A549 (cell line): ENCODE results near the gene PDE4D. TPM values are rescaled to one million over a fixed set of nuclear protein-coding genes. Genes with fewer than 3 reads are reported as not detected.

Experiments used
- ATAC-seq, 2 experiments: fragments of 200-7000 bp in 1 of 2; fragments of >200 bp in 1 of 2; cut with Nextera tagmentation in 1 of 2; cut with Tn5 transposase in 1 of 2; 3 replicates each; pipeline versions ENCODE4 v1.8.0 to v1.9.1; 2018 to 2020; ENCODE audit warnings: mild to moderate bottlenecking in 1 of 2, moderate library complexity in 1 of 2
- CTCF ChIA-PET: fragments of 300-600 bp; sonication (Branson Sonifier 250); formaldehyde crosslinking; extraction: SDS; loops from one replicate; lab custom pipeline; 2021; ENCODE audit warnings: antibody characterized with exemption, inconsistent platforms; lab: Yijun Ruan, JAX
- POLR2A ChIA-PET: fragments of 350-600 bp; formaldehyde crosslinking; extraction: SDS; loops from one replicate; lab custom pipeline; 2021; ENCODE audit warnings: antibody characterized with exemption, inconsistent platforms; lab: Yijun Ruan, JAX
- DNase-seq, 2 experiments: peaks; one replicate each; pipeline versions ENCODE4 v3.0.0 to v3.0.0-alpha.2; 2011 to 2016; ENCODE audit warnings: low read depth in 1 of 2, low spot score in 1 of 2
- FAIRE-seq: peaks from 2 replicates; lab custom pipeline; 2011; peaks lifted over from hg19 to GRCh38; lab: Jason Lieb, UNC
- H3K27ac ChIP-seq, 2 experiments: fragments of >200 bp; sonication (Bioruptor Twin); formaldehyde crosslinking; 3 replicates each; pipeline ENCODE4 v1.5.1; 2016 to 2017
- H3K4me1 ChIP-seq: fragments of >200 bp; sonication (Bioruptor Twin); formaldehyde crosslinking; 3 replicates; pipeline ENCODE4 v1.6.1; 2016
- H3K4me2 ChIP-seq: fragments of >200 bp; sonication (Bioruptor Twin); formaldehyde crosslinking; 3 replicates; pipeline ENCODE4 v1.6.1; 2016
- H3K4me3 ChIP-seq: fragments of >200 bp; sonication (Bioruptor Twin); formaldehyde crosslinking; 3 replicates; pipeline ENCODE4 v1.5.1; 2016
- H3K9me3 ChIP-seq: fragments of >200 bp; sonication (Bioruptor Twin); formaldehyde crosslinking; 3 replicates; pipeline ENCODE4 v1.6.1; 2016
- CBX8 ChIP-seq: fragments of 200-600 bp; sonication (generic); IDR thresholded peaks from 2 replicates; pipeline ENCODE4 v1.6.1; 2016
- CEBPB ChIP-seq, 2 experiments: fragments of >200 bp in 1 of 2; sonication (Bioruptor Twin) in 1 of 2; formaldehyde crosslinking in 1 of 2; IDR thresholded peaks; 2 replicates each; pipeline ENCODE4 v1.6.1; 2012 to 2016
- EHF ChIP-seq: fragments of 250-450 bp; sonication (Bioruptor Pico); IDR thresholded peaks from 2 replicates; pipeline ENCODE4 v1.5.0; 2020; ENCODE audit warnings: mild to moderate bottlenecking
- EHMT2 ChIP-seq: fragments of 200-600 bp; sonication (generic); IDR thresholded peaks from 2 replicates; pipeline ENCODE4 v1.6.1; 2016; ENCODE audit warnings: antibody characterized with exemption, low read depth, mild to moderate bottlenecking, moderate library complexity
- EP300 ChIP-seq, 2 experiments: fragments of >200 bp; sonication (Bioruptor Twin); formaldehyde crosslinking; IDR thresholded peaks; 2 replicates in 1 of 2; 3 replicates in 1 of 2; pipeline ENCODE4 v1.6.1; 2016 to 2017
- GATA3 ChIP-seq: IDR thresholded peaks from 2 replicates; pipeline ENCODE4 v1.6.1; 2012; ENCODE audit warnings: borderline replicate concordance
- HEYL ChIP-seq: fragments of 250-450 bp; sonication (Bioruptor Pico); IDR thresholded peaks from 2 replicates; pipeline ENCODE4 v1.8.0; 2021; ENCODE audit warnings: mild to moderate bottlenecking, moderate library complexity
- HMGXB4 ChIP-seq: fragments of 250-450 bp; sonication (Bioruptor Pico); IDR thresholded peaks from 2 replicates; pipeline ENCODE4 v1.5.0; 2021; ENCODE audit warnings: mild to moderate bottlenecking, moderate library complexity, borderline replicate concordance
- HOXB5 ChIP-seq: fragments of 250-450 bp; sonication (Bioruptor Pico); IDR thresholded peaks from 2 replicates; pipeline ENCODE4 v1.5.0; 2020; ENCODE audit warnings: mild to moderate bottlenecking, moderate library complexity
- JUN ChIP-seq, 2 experiments: fragments of >200 bp; sonication (Bioruptor Twin); formaldehyde crosslinking; IDR thresholded peaks; 2 replicates in 1 of 2; 3 replicates in 1 of 2; pipeline ENCODE4 v1.6.1; 2016 to 2017
- MYC ChIP-seq: IDR thresholded peaks from 2 replicates; pipeline ENCODE4 v1.6.1; 2012; ENCODE audit warnings: mild to moderate bottlenecking, inconsistent platforms, low read length, improper control_type of control experiment, borderline replicate concordance
- POLR2AphosphoS2 ChIP-seq: conservative IDR thresholded peaks from 2 replicates; pipeline ENCODE4 v1.6.1; 2012; ENCODE audit warnings: low read length, improper control_type of control experiment, inconsistent platforms
- TP53 ChIP-seq: fragments of 250-450 bp; sonication (Bioruptor Pico); IDR thresholded peaks from 2 replicates; pipeline ENCODE4 v1.5.0; 2021; ENCODE audit warnings: mild to moderate bottlenecking, moderate library complexity
- USF2 ChIP-seq: fragments of 450-650 bp; IDR thresholded peaks from 2 replicates; pipeline ENCODE4 v1.6.1; 2014; ENCODE audit warnings: antibody characterized with exemption
- ZC3H11A ChIP-seq: fragments of 450-650 bp; IDR thresholded peaks from 2 replicates; pipeline ENCODE4 v1.6.1; 2014; ENCODE audit warnings: antibody characterized with exemption, mild to moderate bottlenecking
- ZFP36 ChIP-seq: fragments of 450-650 bp; IDR thresholded peaks from 2 replicates; pipeline ENCODE4 v1.6.1; 2014; ENCODE audit warnings: borderline replicate concordance; ENCODE audit not compliant: partially characterized antibody
- ZNF302 ChIP-seq: fragments of 250-450 bp; sonication (Bioruptor Pico); IDR thresholded peaks from 2 replicates; pipeline ENCODE4 v1.9.0; 2021; ENCODE audit warnings: inconsistent platforms, mild to moderate bottlenecking, moderate library complexity
- WGBS: methylation state at CpG from one replicate; pipeline ENCODE4 v1.1.6; 2017; ENCODE audit errors: missing lambda C conversion rate; 5-methylcytosine and 5-hydroxymethylcytosine counted together
- polyA plus RNA-seq, 4 experiments: library from polyadenylated mRNA; depleted of rRNA in 3 of 4; stranded (reverse); fragments of >200 nt; fragmentation: RNase III in 1 of 4; extraction: RNeasy Plus Mini Kit Qiagen cat#74134 plus additional on column Dnase treatment in 1 of 4; gene quantifications; 2 replicates in 3 of 4; 3 replicates in 1 of 4; pipeline ENCODE4 v1.2.3, GENCODE V29; 2011 to 2017
- TF ChIP-seq, protein P1 (sequence below): IDR thresholded peaks from 2 replicates; pipeline ENCODE4 v1.6.1; 2012; ENCODE audit warnings: low read depth, borderline replicate concordance
- TF ChIP-seq, protein P2 (sequence below): fragments of 200-600 bp; sonication (generic); IDR thresholded peaks from 2 replicates; pipeline ENCODE4 v1.6.1; 2016; ENCODE audit warnings: antibody characterized with exemption, mild to moderate bottlenecking, moderate library complexity

PDE4D gene
- polyA plus RNA-seq, 2 of the 4 experiments (the other 2 are of a cell fraction), result 74.0 to 213 TPM

GRCh38 chr5:59007460-59008063, 886.0 kb downstream of the PDE4D start (continued):
- TF ChIP-seq HMGXB4 (no peak), ZFP36 (no peak), HEYL (CRISPR knock-in tag) (no peak)

- POLR2A ChIA-PET, result no interaction called here
- 77% methylated on average over 7 of the region's 7 CpGs for WGBS
- FAIRE-seq, result no peak
Measured at GRCh38 chr5:59005934-59006701, 887.4 kb downstream of the PDE4D start.

DNA sequence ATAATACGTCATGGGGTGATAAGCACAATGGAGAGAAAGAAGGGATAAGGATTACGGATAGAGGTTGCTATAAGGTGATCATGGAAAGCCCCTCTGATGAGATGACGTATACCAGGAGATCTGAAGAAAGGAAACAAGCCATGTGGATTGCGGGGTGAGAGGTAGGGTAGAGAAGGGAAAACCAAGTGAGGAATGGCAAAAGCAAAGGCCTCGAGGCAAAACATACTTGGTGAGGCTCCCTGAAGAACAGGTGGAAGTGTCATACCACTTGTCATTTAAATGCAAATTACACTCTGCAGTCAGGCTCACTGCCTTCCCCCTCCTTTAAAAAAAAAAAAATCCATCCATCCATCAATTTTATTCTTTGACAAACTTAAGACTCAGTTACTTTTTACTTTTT, 889.9 kb downstream of the PDE4D start:
- CTCF ChIA-PET, result interaction anchor here (1.0 to 2.1 kb wide), 4 partner anchors 101 to 171 kb away, joined by 3 to 8 read pairs (median 4); no protein-coding TSS in a partner anchor
- DNase-seq (no peak), FAIRE-seq (no peak), ATAC-seq (no peak)
- 64% methylated on average over 5 of the region's 5 CpGs for WGBS
- Histone ChIP-seq H3K9me3 (no peaks in the 10 kb centered on the region), H3K4me2 (peak overlapping the region; percentile 58), H3K4me1 (peaks cover 100% of the 10 kb centered on the region), H3K4me3 (peak overlapping the region; percentile 4; the same call in 1 of the 3 replicates), H3K27ac (peak overlapping the region; percentile 50 to 77)
- POLR2A ChIA-PET, result interaction anchor here (1.7 kb wide), 1 partner anchor 31 kb away, joined by 4 read pairs; no protein-coding TSS in a partner anchor
- TF ChIP-seq CBX8 (no peak), ZNF302 (no peak), ZC3H11A (no peak), EHMT2 (no peak), GATA3 (no peak), HMGXB4 (no peak), MYC (no peak), USF2 (no peak), EHF (CRISPR knock-in tag) (no peak), EP300 (IDR thresholded peaks at IDR 0.05) (no peak)
- TF ChIP-seq, protein P1, sequence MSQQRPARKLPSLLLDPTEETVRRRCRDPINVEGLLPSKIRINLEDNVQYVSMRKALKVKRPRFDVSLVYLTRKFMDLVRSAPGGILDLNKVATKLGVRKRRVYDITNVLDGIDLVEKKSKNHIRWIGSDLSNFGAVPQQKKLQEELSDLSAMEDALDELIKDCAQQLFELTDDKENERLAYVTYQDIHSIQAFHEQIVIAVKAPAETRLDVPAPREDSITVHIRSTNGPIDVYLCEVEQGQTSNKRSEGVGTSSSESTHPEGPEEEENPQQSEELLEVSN, result no peak

More at GRCh38 chr5:59005934-59006701, 887.4 kb downstream of the PDE4D start:
- DNase-seq, result no peak
- peak overlapping the region; percentile 50 to 77 for H3K27ac ChIP-seq
- no peaks in the 10 kb centered on the region for H3K9me3 ChIP-seq
- H3K4me1 ChIP-seq, result peaks cover 85% of the 10 kb centered on the region
- H3K4me2 ChIP-seq, result peak overlapping the region; percentile 58
- H3K4me3 ChIP-seq, result no peak overlapping the region
- ATAC-seq, result peak in 1 of 2 experiments; percentile 34; a peak in 3 of 6 replicates
- CTCF ChIA-PET, result interaction anchor here (0.8 to 1.9 kb wide), 5 partner anchors 22 to 169 kb away, joined by 3 to 7 read pairs (median 3); no protein-coding TSS in a partner anchor
- TF ChIP-seq EP300 (IDR thresholded peaks at IDR 0.05), result no peak
- TF ChIP-seq ZFP36, result no peak
- no peak for TF ChIP-seq EHMT2
- TF ChIP-seq ZC3H11A, result no peak
- TF ChIP-seq, protein P2, sequence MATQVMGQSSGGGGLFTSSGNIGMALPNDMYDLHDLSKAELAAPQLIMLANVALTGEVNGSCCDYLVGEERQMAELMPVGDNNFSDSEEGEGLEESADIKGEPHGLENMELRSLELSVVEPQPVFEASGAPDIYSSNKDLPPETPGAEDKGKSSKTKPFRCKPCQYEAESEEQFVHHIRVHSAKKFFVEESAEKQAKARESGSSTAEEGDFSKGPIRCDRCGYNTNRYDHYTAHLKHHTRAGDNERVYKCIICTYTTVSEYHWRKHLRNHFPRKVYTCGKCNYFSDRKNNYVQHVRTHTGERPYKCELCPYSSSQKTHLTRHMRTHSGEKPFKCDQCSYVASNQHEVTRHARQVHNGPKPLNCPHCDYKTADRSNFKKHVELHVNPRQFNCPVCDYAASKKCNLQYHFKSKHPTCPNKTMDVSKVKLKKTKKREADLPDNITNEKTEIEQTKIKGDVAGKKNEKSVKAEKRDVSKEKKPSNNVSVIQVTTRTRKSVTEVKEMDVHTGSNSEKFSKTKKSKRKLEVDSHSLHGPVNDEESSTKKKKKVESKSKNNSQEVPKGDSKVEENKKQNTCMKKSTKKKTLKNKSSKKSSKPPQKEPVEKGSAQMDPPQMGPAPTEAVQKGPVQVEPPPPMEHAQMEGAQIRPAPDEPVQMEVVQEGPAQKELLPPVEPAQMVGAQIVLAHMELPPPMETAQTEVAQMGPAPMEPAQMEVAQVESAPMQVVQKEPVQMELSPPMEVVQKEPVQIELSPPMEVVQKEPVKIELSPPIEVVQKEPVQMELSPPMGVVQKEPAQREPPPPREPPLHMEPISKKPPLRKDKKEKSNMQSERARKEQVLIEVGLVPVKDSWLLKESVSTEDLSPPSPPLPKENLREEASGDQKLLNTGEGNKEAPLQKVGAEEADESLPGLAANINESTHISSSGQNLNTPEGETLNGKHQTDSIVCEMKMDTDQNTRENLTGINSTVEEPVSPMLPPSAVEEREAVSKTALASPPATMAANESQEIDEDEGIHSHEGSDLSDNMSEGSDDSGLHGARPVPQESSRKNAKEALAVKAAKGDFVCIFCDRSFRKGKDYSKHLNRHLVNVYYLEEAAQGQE, result no peak
- no peak for TF ChIP-seq HOXB5 (CRISPR knock-in tag)
- TF ChIP-seq CEBPB (IDR thresholded peaks at IDR 0.05), result 0 out of 4 replicates have a peak, but pooled peaks of 1 of the 2 experiments have one; percentile 5
- TF ChIP-seq TP53 (CRISPR knock-in tag), result peak; percentile 56; the same call in 1 of the 2 replicates
- TF ChIP-seq, protein P1, result no peak
- TF ChIP-seq POLR2AphosphoS2, result peak; percentile 93
- peak in 1 of 2 experiments; percentile 49; a peak in 1 of 5 replicates for TF ChIP-seq JUN (IDR thresholded peaks at IDR 0.05)
